B cell (primary cell): ENCODE results near the gene NOS1. TPM values are rescaled to one million over a fixed set of nuclear protein-coding genes. Genes with fewer than 3 reads are reported as not detected.

ENCODE experiments used
- ATAC-seq: fragments of 200-7000 bp; cut with Tn5 transposase; one replicate; pipeline ENCODE4 v1.10.0; 2021; ENCODE audit warnings: low read depth, mild to moderate bottlenecking, moderate number of reproducible peaks, moderate library complexity
- CTCF ChIA-PET: fragments of 350-600 bp; sonication (Branson Sonifier 250); formaldehyde crosslinking; loops from one replicate; lab custom pipeline; 2021; ENCODE audit warnings: antibody characterized with exemption, inconsistent platforms; lab: Charles Lee
- POLR2A ChIA-PET: fragments of 350-600 bp; sonication (Branson Sonifier 250); formaldehyde crosslinking; loops from one replicate; lab custom pipeline; 2021; ENCODE audit warnings: antibody characterized with exemption; lab: Charles Lee
- DNase-seq: peaks from one replicate; pipeline ENCODE4 v3.0.0; 2013
- H2AFZ ChIP-seq: 2 replicates; pipeline ENCODE4 v1.6.1; 2012; ENCODE audit warnings: mild to moderate bottlenecking, low read depth, low read length; ENCODE audit not compliant: insufficient read depth, poor library complexity, severe bottlenecking
- H3K27ac ChIP-seq, 2 donors: 1 replicate in 1 of 2; 2 replicates in 1 of 2; pipeline ENCODE4 v1.5.1; 2012 to 2013; ENCODE audit warnings: low read length in 2 of 2, mild to moderate bottlenecking in 2 of 2, moderate library complexity in 1 of 2
- H3K27me3 ChIP-seq, 4 experiments: fragments of 200-600 bp in 1 of 4; sonication (generic) in 1 of 4; replicated peaks in 1 of 4; 1 replicate in 2 of 4; 2 replicates in 2 of 4; pipeline versions ENCODE4 v1.6.1 to v1.7.0; 2013 to 2016; ENCODE audit warnings: low read length in 3 of 4, mild to moderate bottlenecking in 2 of 4, mixed read lengths in 1 of 4, moderate library complexity in 1 of 4; ENCODE audit not compliant: insufficient read depth in 4 of 4, control insufficient read depth in 3 of 4; ENCODE audit errors: control extremely low read depth in 1 of 4
- H3K36me3 ChIP-seq, 2 experiments: replicated peaks in 1 of 2; 1 replicate in 1 of 2; 2 replicates in 1 of 2; pipeline versions ENCODE4 v1.6.1 to v1.7.1; 2013; ENCODE audit warnings: low read length in 1 of 2; ENCODE audit not compliant: insufficient read depth in 2 of 2, control insufficient read depth in 1 of 2; ENCODE audit errors: control extremely low read depth in 1 of 2, extremely low read depth in 1 of 2
- H3K4me1 ChIP-seq, 2 donors: fragments of 200-600 bp in 1 of 2; sonication (generic) in 1 of 2; 1 replicate in 1 of 2; 2 replicates in 1 of 2; pipeline versions ENCODE4 v1.5.1 to v1.6.1; 2013 to 2017; ENCODE audit warnings: low read length in 2 of 2; ENCODE audit not compliant: control insufficient read depth in 2 of 2, insufficient read depth in 2 of 2
- H3K4me2 ChIP-seq: replicated peaks from 2 replicates; pipeline ENCODE3; 2012; ENCODE audit warnings: mild to moderate bottlenecking, low read depth, low read length; ENCODE audit not compliant: poor library complexity, severe bottlenecking
- H3K4me3 ChIP-seq, 5 experiments: fragments of 200-600 bp in 1 of 5; sonication (generic) in 1 of 5; 1 replicate in 3 of 5; 2 replicates in 2 of 5; pipeline versions ENCODE4 v1.5.1 to v1.7.0; 2011 to 2016; ENCODE audit warnings: low read length in 4 of 5, mild to moderate bottlenecking in 4 of 5, low read depth in 2 of 5, control low read depth in 1 of 5, moderate library complexity in 1 of 5; ENCODE audit not compliant: insufficient read depth in 1 of 5; ENCODE audit errors: control extremely low read depth in 1 of 5, extremely low read depth in 1 of 5
- H3K79me2 ChIP-seq: fragments of 200-600 bp; sonication (generic); one replicate; pipeline ENCODE4 v1.6.0; 2016; ENCODE audit warnings: low read length; ENCODE audit not compliant: control insufficient read depth, insufficient read depth
- H3K9ac ChIP-seq: fragments of 200-600 bp; sonication (generic); 2 replicates; pipeline ENCODE4 v1.6.1; 2017; ENCODE audit warnings: mild to moderate bottlenecking, low read length, moderate library complexity
- H3K9me3 ChIP-seq, 3 donors: one replicate each; pipeline versions ENCODE4 v1.6.1 to v1.7.1; 2013; ENCODE audit warnings: low read length in 2 of 3; ENCODE audit not compliant: control insufficient read depth in 2 of 3, insufficient read depth in 1 of 3; ENCODE audit errors: control extremely low read depth in 1 of 3
- H4K20me1 ChIP-seq: 2 replicates; pipeline ENCODE4 v1.6.0; 2012; ENCODE audit warnings: mild to moderate bottlenecking, low read length; ENCODE audit not compliant: insufficient read depth, control insufficient read depth, poor library complexity, severe bottlenecking
- H3K27ac Mint-ChIP-seq: one replicate; pipeline ENCODE4 v1.8.0; 2021; ENCODE audit warnings: mixed read lengths
- H3K27me3 Mint-ChIP-seq: one replicate; pipeline ENCODE4 v1.8.0; 2021; ENCODE audit warnings: mixed read lengths
- H3K4me1 Mint-ChIP-seq: one replicate; pipeline ENCODE4 v1.8.0; 2021; ENCODE audit warnings: mixed read lengths
- H3K4me3 Mint-ChIP-seq: one replicate; pipeline ENCODE4 v1.8.0; 2021; ENCODE audit warnings: mixed read lengths
- H3K9me3 Mint-ChIP-seq: one replicate; pipeline ENCODE4 v1.8.0; 2022; ENCODE audit warnings: mixed read lengths; ENCODE audit not compliant: insufficient read depth
- EZH2 ChIP-seq: IDR thresholded peaks from 2 replicates; pipeline ENCODE4 v1.6.1; 2012; ENCODE audit warnings: borderline replicate concordance, low read depth, mild to moderate bottlenecking, moderate library complexity, low read length; ENCODE audit not compliant: insufficient read depth, poor library complexity, severe bottlenecking
- WGBS: methylation state at CpG from one replicate; pipeline ENCODE4 v1.1.5; 2013; ENCODE audit warnings: missing lambda C conversion rate; ENCODE audit not compliant: insufficient coverage; 5-methylcytosine and 5-hydroxymethylcytosine counted together
- intact Hi-C: fragments of 100-400 bp; cut with micrococcal nuclease; formaldehyde crosslinking; loops from one replicate; pipeline ENCODE4 v1.10.0; 2022
- polyA plus RNA-seq: library from polyadenylated mRNA; depleted of rRNA; stranded (reverse); fragments of >200 nt; gene quantifications from 2 replicates; pipeline ENCODE4 v1.2.3, GENCODE V29; 2012
- total RNA-seq, 2 donors: library from RNA; stranded (reverse); fragments of 120-200 nt in 1 of 2; gene quantifications; 1 replicate in 1 of 2; 2 replicates in 1 of 2; pipeline versions ENCODE4 v1.2.3 to v1.2.4, GENCODE V29; 2013 to 2022
- TF ChIP-seq, protein P1 (sequence below): fragments of 200-600 bp; IDR thresholded peaks from one replicate; pipeline ENCODE4 v1.8.0; 2022; ENCODE audit warnings: antibody characterized with exemption, mild to moderate bottlenecking

The NOS1 gene
- total and polyA plus RNA-seq, 2 donors (not counting 1 experiment from before 2014, with no cell fraction given), result not detected

DNA sequence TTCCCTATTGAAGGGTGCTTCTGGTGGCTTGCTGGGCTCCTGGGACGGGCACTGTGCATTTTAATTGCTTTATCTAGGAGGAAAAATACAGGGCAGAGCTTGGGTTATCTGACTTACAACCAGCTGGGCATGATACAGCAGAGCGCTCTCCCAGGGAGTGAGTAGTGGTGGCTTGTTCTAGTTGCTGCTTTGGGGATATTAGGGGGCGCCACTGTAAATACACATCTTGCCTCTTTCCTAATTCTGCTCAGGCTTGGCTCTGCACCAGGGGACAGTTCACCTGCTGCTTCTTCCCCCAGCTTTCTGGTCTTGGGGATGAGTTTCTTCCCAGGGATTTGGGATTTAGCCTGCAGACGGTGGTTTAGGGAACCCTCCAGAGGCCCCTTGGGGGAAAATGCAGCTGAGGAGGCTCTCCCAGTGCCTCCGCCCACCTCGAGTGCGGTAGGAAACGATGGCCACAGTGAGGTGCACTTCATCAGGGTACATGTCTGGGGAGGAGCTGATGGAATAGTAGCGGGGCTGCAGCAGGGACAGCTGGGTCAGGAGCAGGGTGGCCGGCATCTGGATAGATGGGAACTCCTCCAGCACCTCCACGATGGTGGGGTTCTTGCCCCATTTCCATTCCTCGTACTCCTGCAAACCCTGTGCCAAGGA, 134.3 kb downstream of the NOS1 start:
- Histone ChIP-seq H3K27me3 (peaks cover 0 to 2% (median 0%) of the 10 kb centered on the region in 4 experiments), H3K27ac (no peak overlapping the region), H3K36me3 (no peaks in the 10 kb centered on the region), H3K4me3 (no peak overlapping the region), H3K4me2 (no peak overlapping the region), H2AFZ (no peak overlapping the region), H4K20me1 (no peaks in the 10 kb centered on the region), H3K9ac (no peak overlapping the region), H3K79me2 (no peaks in the 10 kb centered on the region), H3K4me1 (no peaks in the 10 kb centered on the region), H3K9me3 (no peaks in the 10 kb centered on the region)
- ChIA-PET CTCF (interaction anchor here (0.6 to 1.1 kb wide), 2 partner anchors 10 to 518 kb away, joined by 3 read pairs; no protein-coding TSS in a partner anchor), POLR2A (no interaction called here)
- peaks cover 11% of the 10 kb centered on the region for H3K27me3 Mint-ChIP-seq
- no peaks in the 10 kb centered on the region for H3K9me3 Mint-ChIP-seq
- 47% methylated on average over 9 of the region's 12 CpGs for WGBS
- no peaks in the 10 kb centered on the region for H3K4me1 Mint-ChIP-seq
- H3K27ac Mint-ChIP-seq, result no peak overlapping the region
- ATAC-seq, result no peak
- TF ChIP-seq EZH2, result no peak
- TF ChIP-seq, protein P1, sequence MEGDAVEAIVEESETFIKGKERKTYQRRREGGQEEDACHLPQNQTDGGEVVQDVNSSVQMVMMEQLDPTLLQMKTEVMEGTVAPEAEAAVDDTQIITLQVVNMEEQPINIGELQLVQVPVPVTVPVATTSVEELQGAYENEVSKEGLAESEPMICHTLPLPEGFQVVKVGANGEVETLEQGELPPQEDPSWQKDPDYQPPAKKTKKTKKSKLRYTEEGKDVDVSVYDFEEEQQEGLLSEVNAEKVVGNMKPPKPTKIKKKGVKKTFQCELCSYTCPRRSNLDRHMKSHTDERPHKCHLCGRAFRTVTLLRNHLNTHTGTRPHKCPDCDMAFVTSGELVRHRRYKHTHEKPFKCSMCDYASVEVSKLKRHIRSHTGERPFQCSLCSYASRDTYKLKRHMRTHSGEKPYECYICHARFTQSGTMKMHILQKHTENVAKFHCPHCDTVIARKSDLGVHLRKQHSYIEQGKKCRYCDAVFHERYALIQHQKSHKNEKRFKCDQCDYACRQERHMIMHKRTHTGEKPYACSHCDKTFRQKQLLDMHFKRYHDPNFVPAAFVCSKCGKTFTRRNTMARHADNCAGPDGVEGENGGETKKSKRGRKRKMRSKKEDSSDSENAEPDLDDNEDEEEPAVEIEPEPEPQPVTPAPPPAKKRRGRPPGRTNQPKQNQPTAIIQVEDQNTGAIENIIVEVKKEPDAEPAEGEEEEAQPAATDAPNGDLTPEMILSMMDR, result no peak
- no peak overlapping the region for H3K4me3 Mint-ChIP-seq
- intact Hi-C loops, result no loop called here
- no peak for DNase-seq

DNA sequence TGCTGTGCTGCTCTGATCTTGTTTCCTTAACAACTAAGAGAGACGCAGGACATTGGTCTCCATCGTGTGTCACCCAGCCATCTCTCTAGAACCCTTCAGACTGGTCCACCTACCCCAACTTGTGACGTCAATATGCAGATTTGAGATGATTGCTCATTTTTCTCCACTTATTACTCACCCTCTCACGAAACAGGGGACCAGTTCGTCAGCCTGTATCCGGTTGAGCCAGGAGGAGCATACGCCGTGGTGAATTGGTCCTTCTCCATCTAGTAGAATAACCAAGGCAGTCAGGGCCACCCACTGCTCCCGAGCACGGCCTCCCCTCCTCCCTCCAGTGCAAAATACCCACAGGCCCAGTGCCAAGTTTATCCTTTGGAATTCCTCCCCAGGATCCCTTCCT, 134.9 kb downstream of the NOS1 start:
- Histone ChIP-seq H3K27ac (no peak overlapping the region), H4K20me1 (no peaks in the 10 kb centered on the region), H3K9ac (no peak overlapping the region), H3K9me3 (peaks cover 0 to 5% (median 0%) of the 10 kb centered on the region in 3 donors), H3K79me2 (no peaks in the 10 kb centered on the region), H3K4me3 (no peak overlapping the region), H3K4me1 (no peaks in the 10 kb centered on the region), H3K36me3 (no peaks in the 10 kb centered on the region), H3K27me3 (peaks cover 0 to under 1% (median 0%) of the 10 kb centered on the region in 4 experiments), H3K4me2 (no peak overlapping the region), H2AFZ (no peak overlapping the region)
- no peak overlapping the region for H3K27ac Mint-ChIP-seq
- DNase-seq, result no peak
- ChIA-PET CTCF (interaction anchor here (0.6 to 1.1 kb wide), 2 partner anchors 11 to 518 kb away, joined by 3 read pairs; no protein-coding TSS in a partner anchor), POLR2A (no interaction called here)
- intact Hi-C loops, result no loop called here
- ATAC-seq, result no peak
- H3K9me3 Mint-ChIP-seq, result no peaks in the 10 kb centered on the region
- H3K4me3 Mint-ChIP-seq, result no peak overlapping the region
- no peaks in the 10 kb centered on the region for H3K4me1 Mint-ChIP-seq
- TF ChIP-seq, protein P1, result no peak
- no peak for TF ChIP-seq EZH2
- peaks cover 6% of the 10 kb centered on the region for H3K27me3 Mint-ChIP-seq
- WGBS, result 81% methylated on average over 7 of the region's 10 CpGs
